Suppressor macrophage treated with lipopolysaccharide for 4 hours (primary cell): Measurements from ENCODE around the gene SERTAD1.
"Not testable (repeated sequence)": the region's sequence is repeated elsewhere in the genome, so short reads cannot be mapped to it uniquely, and the experiment has no call there.

ENCODE experiments used
- DNase-seq: peaks from one replicate; pipeline ENCODE4 v3.0.0-alpha.2; 2020

Gene SERTAD1

GRCh38 chr19:40420766-40421765 lies 4.7 kb downstream of the SERTAD1 start:
- DNase-seq = peak; percentile 93

DNA sequence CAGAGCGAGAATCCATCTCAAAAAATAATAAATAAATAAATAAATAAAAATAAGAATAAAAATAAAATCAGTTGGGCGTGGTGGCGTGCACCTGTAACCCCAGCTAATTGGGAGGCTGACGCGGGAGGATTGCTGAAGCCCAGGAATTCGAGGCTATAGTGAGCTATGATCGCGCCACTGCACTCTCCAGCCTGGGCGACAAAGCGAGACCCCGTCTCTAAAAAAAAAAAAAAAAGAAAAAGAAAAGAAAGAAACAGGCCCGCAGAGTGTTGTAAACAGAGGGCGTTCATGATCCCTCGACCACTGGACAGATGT lies 5.4 kb downstream of the SERTAD1 start:
- no peak for DNase-seq

- no peak for DNase-seq
Measured at GRCh38 chr19:40419780-40420179, 6.0 kb downstream of the SERTAD1 start.

DNA sequence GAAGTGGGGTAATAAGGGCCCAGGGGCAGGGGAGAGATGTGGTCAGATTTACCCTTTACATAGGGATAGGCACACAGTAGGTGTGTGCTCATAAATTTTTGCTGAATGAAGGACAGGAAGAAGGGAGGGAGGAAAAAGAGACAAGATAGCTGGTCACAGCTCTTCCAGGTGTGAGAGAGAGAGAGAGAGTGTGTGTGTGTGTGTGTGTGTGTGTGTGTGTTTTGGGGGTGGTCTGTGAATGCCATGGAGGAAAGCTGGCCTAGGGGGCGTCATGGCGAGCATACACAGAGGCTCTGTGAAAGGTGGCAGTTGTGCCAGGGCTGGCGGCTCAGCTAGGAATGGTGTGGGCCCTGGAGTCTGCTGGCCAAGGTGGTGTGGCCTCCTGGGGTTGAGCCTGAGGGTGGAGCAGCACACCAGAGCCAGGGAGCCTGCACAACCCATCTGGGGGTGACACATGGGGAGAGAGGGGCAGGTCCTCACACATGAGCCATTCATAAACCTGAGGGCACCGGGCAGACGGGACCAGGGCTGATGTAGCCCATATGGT lies 6.7 kb downstream of the SERTAD1 start:
- no peak for DNase-seq

GRCh38 chr19:40418040-40418439 lies 7.8 kb downstream of the SERTAD1 start:
- DNase-seq = no peak

DNA sequence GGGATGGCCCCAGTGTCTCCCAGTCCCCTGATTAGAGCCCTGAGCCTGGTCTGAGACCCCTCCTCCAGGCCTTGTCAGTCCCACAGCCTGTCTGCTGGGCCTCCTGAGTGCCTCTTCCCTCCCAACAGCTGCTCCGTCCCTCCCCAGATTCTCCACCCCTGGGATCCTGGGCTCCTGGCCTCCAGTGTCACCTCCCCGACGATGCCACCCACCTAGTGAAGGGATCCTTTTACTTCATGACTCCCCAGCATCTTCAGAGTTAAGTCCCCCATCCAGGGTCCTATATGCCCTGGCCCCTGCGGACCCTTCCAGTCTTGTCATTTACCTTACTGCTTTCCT lies 8.2 kb downstream of the SERTAD1 start:
- no peak for DNase-seq

GRCh38 chr19:40416918-40417642 lies 8.7 kb downstream of the SERTAD1 start:
- peak; percentile 49 for DNase-seq

DNA sequence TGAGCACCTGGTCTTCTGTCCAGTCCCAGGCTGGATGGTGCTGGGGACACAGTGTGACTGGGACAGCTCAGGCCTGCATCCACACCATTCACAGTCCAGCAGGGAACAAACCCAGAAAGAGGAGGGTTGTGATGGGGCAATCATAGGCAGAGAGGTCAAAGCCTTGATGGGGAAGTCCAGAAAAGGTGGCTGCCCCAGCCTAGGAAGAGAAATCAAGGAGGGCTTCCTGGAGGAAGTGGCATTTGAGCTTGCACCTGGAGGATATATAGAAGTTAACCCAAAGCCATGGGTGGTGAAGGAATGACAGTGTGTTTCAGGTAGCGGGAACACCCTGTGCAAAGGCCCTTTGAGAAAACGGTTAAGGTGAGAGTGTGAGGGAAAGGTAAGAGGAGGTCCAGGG lies 10.0 kb downstream of the SERTAD1 start:
- no peak for DNase-seq

DNA sequence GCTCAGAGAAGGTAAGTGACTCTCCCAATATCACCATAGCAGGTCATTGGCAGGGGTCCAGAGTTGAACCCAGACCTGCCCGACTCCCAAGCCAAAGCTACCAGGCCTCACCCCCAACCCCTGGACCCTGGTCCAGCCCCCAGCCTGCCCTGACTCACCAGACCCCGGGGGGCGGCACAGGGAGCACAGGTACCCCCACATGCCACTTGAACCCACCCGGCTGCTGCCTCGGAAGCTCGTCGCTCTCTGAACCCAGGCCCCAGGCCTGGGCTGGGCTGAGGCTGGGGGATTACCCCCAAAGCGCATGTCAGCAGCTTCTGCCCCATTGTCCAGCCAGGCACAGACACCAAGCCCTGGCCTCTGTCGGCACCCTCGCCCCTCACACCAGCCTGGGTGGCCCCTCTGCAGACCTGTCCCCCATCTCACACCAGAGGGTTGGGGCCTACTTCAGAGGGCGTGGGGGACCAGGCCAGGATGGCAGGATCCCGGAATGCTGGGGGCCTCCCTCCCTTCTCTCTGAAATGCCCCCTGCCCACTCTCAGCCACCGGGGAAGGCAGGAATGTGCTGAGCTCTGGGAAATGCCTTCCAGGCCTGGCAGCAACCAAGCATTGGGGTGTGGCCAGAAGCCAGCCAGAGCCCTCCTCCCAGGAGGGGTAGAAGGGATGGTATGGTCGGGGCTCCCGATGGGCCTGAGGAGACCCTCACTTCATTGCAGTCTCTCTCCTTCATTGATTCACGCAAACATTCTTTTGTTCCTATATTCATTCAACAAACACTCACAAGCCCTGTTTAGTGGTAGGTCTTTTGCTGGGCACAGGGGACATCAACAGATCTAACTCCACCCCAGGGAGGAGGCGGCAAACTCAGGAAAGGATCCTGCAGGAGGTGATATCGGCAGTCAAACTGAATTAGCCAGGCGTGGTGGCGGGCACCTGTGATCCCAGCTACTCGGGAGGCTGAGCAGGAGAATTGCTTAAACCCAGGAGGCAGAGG lies 11.0 kb downstream of the SERTAD1 start:
- DNase-seq = no peak

DNA sequence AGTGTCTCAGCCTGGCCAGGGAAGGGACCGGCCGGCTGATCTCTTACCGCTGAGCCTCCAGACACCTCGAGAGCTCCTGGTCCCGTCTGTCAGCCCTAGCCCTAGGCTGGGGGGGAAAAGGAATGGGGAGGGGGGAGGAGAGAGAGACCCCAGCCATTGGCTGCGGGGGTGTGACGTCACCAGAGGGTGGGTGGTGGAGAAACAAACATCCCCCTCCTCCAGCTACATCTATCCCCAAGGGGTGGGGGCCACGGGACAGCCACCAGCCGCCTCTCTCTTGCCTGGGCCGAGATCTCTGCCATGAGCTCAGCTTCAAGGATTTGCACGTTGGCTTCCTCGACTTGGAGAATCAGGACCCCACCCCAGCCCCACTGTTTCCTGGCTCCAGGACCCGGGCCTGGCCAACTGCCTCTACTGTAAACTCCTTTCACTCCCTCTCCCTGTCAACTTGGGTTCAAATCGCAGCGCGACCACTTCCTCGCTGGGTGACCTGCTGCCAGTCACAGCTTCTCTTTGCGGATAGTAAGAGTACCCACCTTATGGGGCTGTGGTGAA lies 12.4 kb downstream of the SERTAD1 start, which contains the start of gene PRX:
TSS of gene PRX (minus strand) at position 88 of the 555 bp plus-strand sequence. CDS start 5,446 bp downstream, outside the sequence.
- DNase-seq = no peak

GRCh38 chr19:40412866-40413265 lies 12.9 kb downstream of the SERTAD1 start:
- no peak for DNase-seq

DNA sequence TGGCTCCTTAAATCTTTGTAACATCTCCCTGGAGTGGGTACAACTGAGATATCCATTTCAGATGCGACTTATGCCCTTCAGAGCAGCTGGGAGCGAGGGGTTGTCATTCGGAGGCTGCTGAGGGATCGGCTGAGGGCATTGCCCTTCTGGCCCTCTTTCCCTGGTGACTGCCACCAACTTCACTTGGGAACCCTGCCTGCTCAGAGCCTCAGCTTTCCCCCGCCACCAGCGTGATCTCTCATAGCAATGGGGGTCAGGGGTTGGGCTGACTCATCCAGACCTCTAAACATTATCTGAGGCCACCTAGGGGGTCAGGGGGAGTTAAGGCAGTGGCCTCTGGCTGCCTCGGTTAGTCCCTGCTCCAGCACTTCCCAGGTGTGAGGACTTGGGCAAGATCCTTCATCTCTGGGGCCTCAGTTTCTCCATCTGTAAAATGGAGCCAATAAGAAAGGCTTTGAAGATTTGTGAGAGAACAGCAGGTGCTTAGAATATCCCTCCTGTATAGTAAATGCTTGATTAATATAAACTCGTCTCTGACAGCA lies 13.8 kb downstream of the SERTAD1 start:
- no peak for DNase-seq

DNA sequence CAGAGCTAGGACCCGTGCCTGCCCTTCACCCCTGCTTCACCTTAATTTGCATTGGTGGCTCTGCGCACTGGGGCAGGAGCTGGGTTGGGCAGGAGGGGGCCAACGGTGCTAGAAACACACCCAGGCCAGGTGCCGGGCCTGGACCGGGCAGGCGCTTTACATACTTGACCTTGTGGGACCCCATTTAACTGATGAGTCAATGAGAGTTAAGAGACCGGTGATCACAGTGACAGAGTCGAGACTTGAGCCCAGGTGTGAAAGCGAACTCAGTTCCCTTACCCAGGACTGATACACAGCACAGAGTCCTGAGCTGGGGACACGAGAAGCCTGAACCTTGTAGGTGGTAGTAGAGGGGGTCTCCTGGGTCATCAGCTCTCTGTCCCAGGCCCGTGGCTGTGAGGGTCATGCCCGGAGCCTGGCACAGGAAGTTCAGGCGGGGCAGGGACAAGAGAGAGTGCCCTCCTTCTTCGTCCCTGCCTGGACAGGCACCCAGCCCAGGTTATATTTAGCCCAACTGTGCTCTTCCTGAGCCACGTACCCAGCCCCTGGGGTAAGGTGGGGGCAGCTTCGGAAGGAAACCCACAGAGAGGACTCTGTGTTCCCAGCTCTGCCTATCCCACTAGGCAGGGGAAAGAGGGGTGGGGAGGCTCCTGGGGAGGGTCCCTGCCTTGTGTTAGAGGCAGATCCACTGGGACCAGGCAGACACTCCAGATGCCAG lies 14.5 kb downstream of the SERTAD1 start:
- DNase-seq = no peak

- no peak for DNase-seq
Measured at GRCh38 chr19:40410030-40410389, 15.8 kb downstream of the SERTAD1 start.

DNA sequence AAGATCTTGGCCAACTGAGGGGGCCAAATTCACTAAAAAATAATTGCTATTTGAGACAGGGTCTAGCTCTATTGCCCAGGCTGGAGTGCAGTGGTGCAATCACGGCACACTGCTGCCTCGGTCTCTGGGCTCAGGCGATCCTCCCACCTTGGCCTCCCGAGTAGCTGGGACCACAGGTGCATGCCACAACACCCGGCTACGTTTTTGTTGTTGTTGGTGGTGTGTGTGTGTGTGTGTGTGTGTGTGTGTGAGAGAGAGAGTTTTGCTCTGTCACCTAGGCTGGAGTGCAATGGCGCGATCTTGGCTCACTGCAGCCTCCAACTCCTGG lies 17.2 kb downstream of the SERTAD1 start:
- not testable (repeated sequence) for DNase-seq

GRCh38 chr19:40407714-40408597 lies 17.8 kb downstream of the SERTAD1 start:
- no peak for DNase-seq

- peak; percentile 92 for DNase-seq
Measured at GRCh38 chr19:40403262-40403984, 22.4 kb downstream of the SERTAD1 start.

DNA sequence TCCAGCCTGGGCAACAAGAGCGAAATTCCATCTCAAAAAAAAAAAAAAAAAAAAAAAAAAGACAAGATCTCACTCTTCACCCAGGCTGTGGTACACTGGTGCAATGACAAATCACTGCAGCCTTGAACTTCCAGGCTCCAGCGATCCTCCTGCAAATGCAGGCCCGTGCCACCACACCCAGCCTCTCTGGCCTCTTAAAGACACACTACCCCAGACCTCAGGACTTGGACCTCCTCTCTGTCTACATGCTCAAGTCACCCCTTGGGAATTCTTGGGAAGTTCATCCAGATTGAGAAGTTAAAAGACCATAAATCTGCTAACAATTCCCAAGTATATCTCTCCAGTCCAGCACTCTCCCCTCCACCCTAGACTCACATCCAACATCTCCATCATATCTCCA lies 25.2 kb downstream of the SERTAD1 start:
- no peak for DNase-seq

- DNase-seq = peak; percentile 56
Measured at GRCh38 chr19:40398417-40399131, 27.2 kb downstream of the SERTAD1 start.
